GM12891 (cell line): ENCODE data around the gene HDAC9.

Source experiments
- DNase-seq: peaks from one replicate; pipeline ENCODE4 v3.0.0; 2011; ENCODE audit warnings: low spot score; ENCODE audit not compliant: insufficient read length
- FAIRE-seq: peaks from 2 replicates; lab custom pipeline; 2011; peaks lifted over from hg19 to GRCh38; lab: Jason Lieb, UNC
- PAX5 ChIP-seq: IDR thresholded peaks from 2 replicates; pipeline ENCODE4 v1.6.1; 2011; ENCODE audit warnings: low read length, moderate library complexity, mild to moderate bottlenecking; ENCODE audit not compliant: insufficient read depth, severe bottlenecking
- POLR2A ChIP-seq: IDR thresholded peaks from 2 replicates; pipeline ENCODE4 v1.6.1; 2011; ENCODE audit warnings: low read depth, low read length, control low read depth
- POLR2AphosphoS5 ChIP-seq: IDR thresholded peaks from 2 replicates; pipeline ENCODE4 v1.6.1; 2011; ENCODE audit warnings: low read depth, low read length, control low read depth
- POU2F2 ChIP-seq: IDR thresholded peaks from 2 replicates; pipeline ENCODE4 v1.6.1; 2011; ENCODE audit warnings: low read depth, mild to moderate bottlenecking, control low read depth, low read length, moderate library complexity
- SPI1 ChIP-seq: IDR thresholded peaks from 2 replicates; pipeline ENCODE4 v1.6.1; 2011; ENCODE audit warnings: low read depth, low read length, control low read depth
- TAF1 ChIP-seq: IDR thresholded peaks from 2 replicates; pipeline ENCODE4 v1.6.1; 2011; ENCODE audit warnings: low read depth, low read length, control low read depth

Gene HDAC9

GRCh38 chr7:18468795-18469194 lies 26.8 kb upstream of the HDAC9 start:
- TF ChIP-seq POLR2A (no peak), POU2F2 (no peak), PAX5 (no peak), POLR2AphosphoS5 (no peak), SPI1 (no peak), TAF1 (no peak)
- no peak for FAIRE-seq
- no peak for DNase-seq

GRCh38 chr7:18469316-18469715 lies 26.2 kb upstream of the HDAC9 start:
- DNase-seq (no peak), FAIRE-seq (no peak)
- TF ChIP-seq POU2F2 (no peak), SPI1 (no peak), POLR2AphosphoS5 (no peak), TAF1 (no peak), POLR2A (no peak), PAX5 (no peak)

- FAIRE-seq (no peak), DNase-seq (no peak)
- TF ChIP-seq SPI1 (no peak), PAX5 (no peak), POU2F2 (no peak), TAF1 (no peak), POLR2A (no peak), POLR2AphosphoS5 (no peak)
Observed at GRCh38 chr7:18471476-18472160, 23.9 kb upstream of the HDAC9 start.

GRCh38 chr7:18472161-18472483 lies 23.4 kb upstream of the HDAC9 start:
- TF ChIP-seq POLR2AphosphoS5 (no peak), PAX5 (no peak), SPI1 (no peak), POLR2A (no peak), POU2F2 (no peak), TAF1 (no peak)

GRCh38 chr7:18473119-18473518 lies 22.4 kb upstream of the HDAC9 start:
- DNase-seq, result no peak
- FAIRE-seq, result no peak
- no peak for TF ChIP-seq PAX5
- TF ChIP-seq SPI1, result no peak
- TF ChIP-seq TAF1, result no peak
- TF ChIP-seq POLR2AphosphoS5, result no peak
- no peak for TF ChIP-seq POU2F2
- TF ChIP-seq POLR2A, result no peak

More at GRCh38 chr7:18472161-18472483, 23.4 kb upstream of the HDAC9 start:
- DNase-seq (no peak), FAIRE-seq (no peak)

- FAIRE-seq (no peak), DNase-seq (no peak)
- TF ChIP-seq PAX5 (no peak), POLR2A (no peak), POLR2AphosphoS5 (no peak), TAF1 (no peak), POU2F2 (no peak), SPI1 (no peak)
Observed at GRCh38 chr7:18474944-18475343, 20.6 kb upstream of the HDAC9 start.

DNA sequence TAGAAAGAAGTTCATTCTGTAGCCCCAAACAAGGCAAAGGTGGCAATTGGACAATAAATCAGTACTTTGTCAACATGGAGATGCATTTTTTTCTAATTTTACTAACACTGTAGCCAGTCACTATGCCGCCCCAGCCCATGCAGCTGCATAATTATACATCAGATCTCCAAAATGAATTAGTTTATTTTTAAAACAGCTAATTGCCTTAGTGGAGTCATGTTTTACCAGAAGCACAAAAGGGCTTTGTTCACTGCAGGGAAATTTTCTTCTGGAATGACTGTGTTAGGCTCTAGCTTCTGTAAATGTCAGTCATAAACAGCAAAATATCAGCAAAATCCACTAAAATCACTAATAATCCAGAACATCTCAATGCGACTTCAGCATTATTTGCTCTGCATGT lies 20.1 kb upstream of the HDAC9 start:
- TF ChIP-seq TAF1, result no peak
- no peak for TF ChIP-seq PAX5
- no peak for TF ChIP-seq SPI1
- no peak for TF ChIP-seq POLR2AphosphoS5
- TF ChIP-seq POU2F2, result no peak
- TF ChIP-seq POLR2A, result no peak
- no peak for FAIRE-seq
- no peak for DNase-seq

GRCh38 chr7:18481776-18482175 lies 13.8 kb upstream of the HDAC9 start:
- FAIRE-seq (no peak), DNase-seq (no peak)
- no peak for TF ChIP-seq PAX5
- no peak for TF ChIP-seq POLR2AphosphoS5
- TF ChIP-seq TAF1, result no peak
- TF ChIP-seq POLR2A, result no peak
- no peak for TF ChIP-seq SPI1
- TF ChIP-seq POU2F2, result no peak

DNA sequence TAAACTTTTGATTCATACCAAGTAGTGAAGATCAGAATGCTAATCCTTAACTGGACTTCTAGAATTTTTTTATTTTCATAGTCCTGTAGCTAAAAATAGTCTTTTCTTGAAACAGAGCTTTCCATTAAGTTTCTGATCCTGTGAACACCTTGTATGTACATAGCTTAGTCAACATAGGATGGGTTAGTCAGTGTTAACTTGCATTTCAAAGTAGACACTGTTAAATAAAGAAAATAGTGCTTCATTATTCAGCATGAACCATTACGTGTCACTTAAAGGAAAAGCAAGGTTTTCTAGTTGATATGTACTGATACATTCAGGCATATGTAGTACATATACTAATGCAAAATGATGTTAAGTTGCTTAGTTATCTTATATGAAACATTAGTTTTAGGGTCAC lies 7.5 kb upstream of the HDAC9 start:
- TF ChIP-seq TAF1 (no peak), POU2F2 (no peak), POLR2AphosphoS5 (no peak), PAX5 (no peak), SPI1 (no peak), POLR2A (no peak)
- DNase-seq (no peak), FAIRE-seq (no peak)

DNA sequence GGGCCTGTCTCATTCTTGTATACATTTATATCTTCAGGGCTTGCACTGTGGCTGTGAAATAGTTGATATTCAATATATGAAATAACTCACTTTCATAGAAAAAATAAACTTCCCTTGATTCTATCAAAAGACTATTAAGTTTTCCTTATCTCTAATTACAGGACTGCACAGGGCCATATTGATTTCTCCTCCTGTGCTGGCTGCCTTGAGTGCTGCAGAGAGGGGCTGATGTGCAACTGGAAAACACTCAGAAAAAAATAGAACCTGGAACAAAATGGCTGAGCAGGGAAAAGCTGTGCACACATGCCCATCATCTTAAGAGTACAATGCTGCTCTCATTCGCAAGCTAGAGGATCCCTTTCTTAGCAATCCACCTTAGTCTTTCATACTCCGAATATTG lies 5.9 kb upstream of the HDAC9 start:
- FAIRE-seq (no peak), DNase-seq (no peak)
- TF ChIP-seq TAF1, result no peak
